GM12892 (cell line): ENCODE measurements around the gene FOXN4.

Source experiments
- POLR2A ChIP-seq: IDR thresholded peaks from 2 replicates; pipeline ENCODE4 v1.6.1; 2011; ENCODE audit warnings: low read depth, low read length, control low read depth
- POLR2AphosphoS5 ChIP-seq: IDR thresholded peaks from 2 replicates; pipeline ENCODE4 v1.6.1; 2011; ENCODE audit warnings: low read depth, low read length, control low read depth
- TAF1 ChIP-seq: IDR thresholded peaks from 2 replicates; pipeline ENCODE4 v1.6.1; 2011; ENCODE audit warnings: low read depth, mild to moderate bottlenecking, control low read depth, low read length, borderline replicate concordance

DNA sequence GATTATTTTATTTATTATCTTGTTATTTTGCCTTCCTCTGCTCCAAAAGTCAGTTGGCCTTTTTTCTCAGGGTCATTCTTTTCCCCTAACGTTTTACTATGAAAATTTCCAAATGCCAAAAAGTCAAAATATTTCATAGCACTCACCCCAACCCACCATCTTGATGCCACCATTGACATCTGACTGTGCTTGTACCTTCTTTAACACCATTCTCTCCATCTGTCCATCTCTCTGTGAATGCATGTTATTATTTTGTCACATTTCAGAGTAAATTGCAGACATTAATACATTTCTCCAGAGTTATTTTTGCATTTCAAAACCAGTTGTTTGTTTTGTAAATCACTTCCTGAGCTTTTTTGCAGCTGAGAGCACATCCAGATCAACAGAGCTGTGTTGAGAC lies 38.6 kb downstream of the FOXN4 start:
- TF ChIP-seq POLR2AphosphoS5 (no peak), TAF1 (no peak), POLR2A (no peak)
